ENCODE data around the gene FAIM2. TPM values are rescaled to one million over a fixed set of nuclear protein-coding genes. Genes with fewer than 3 reads are reported as not detected.
A peak's percentile ranks its signal among the peaks of the same experiment; 100 is the strongest.
"Not testable (repeated sequence)": the region's sequence is repeated elsewhere in the genome, so short reads cannot be mapped to it uniquely, and the experiment has no call there.

The FAIM2 gene
- total RNA-seq, 1 donor from 2014 or later = not detected

- H3K4me3 ChIP-seq (ENCODE audit: low read depth, low read length) = no peak overlapping the region
- TF ChIP-seq, protein P1, sequence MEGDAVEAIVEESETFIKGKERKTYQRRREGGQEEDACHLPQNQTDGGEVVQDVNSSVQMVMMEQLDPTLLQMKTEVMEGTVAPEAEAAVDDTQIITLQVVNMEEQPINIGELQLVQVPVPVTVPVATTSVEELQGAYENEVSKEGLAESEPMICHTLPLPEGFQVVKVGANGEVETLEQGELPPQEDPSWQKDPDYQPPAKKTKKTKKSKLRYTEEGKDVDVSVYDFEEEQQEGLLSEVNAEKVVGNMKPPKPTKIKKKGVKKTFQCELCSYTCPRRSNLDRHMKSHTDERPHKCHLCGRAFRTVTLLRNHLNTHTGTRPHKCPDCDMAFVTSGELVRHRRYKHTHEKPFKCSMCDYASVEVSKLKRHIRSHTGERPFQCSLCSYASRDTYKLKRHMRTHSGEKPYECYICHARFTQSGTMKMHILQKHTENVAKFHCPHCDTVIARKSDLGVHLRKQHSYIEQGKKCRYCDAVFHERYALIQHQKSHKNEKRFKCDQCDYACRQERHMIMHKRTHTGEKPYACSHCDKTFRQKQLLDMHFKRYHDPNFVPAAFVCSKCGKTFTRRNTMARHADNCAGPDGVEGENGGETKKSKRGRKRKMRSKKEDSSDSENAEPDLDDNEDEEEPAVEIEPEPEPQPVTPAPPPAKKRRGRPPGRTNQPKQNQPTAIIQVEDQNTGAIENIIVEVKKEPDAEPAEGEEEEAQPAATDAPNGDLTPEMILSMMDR (conservative IDR thresholded peaks at IDR 0.05; ENCODE audit: low read depth, low read length) = no peak
- DNase-seq (ENCODE audit: low read depth) = peak; percentile 51
Measured at GRCh38 chr12:49873361-49873934, 30.3 kb downstream of the FAIM2 start.

DNA sequence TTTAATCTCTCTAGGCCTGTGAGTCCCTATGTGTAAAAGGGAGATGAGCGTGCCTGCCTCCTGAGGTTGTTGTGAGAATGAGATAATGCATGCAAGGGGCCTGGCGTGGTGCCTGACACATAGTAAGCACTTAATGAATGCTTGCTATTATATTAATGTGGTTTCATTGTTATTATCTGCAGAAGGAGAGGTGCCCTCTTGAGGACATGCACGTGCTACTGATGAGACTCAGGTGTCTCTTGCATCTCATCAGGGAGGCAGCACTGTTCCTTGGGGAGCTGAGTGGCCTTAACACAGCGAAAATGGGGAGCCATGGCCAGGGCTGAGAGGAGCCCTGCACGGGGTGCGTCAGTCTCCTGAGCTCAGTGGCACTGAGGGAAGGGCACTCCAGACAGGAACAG lies 30.9 kb downstream of the FAIM2 start:
- no peak for DNase-seq (ENCODE audit: low read depth)
- TF ChIP-seq, protein P1 (conservative IDR thresholded peaks at IDR 0.05; ENCODE audit: low read depth, low read length) = no peak
- no peak overlapping the region for H3K4me3 ChIP-seq (ENCODE audit: low read depth, low read length)

- TF ChIP-seq, protein P1 (conservative IDR thresholded peaks at IDR 0.05; ENCODE audit: low read depth, low read length) = no peak
- DNase-seq (ENCODE audit: low read depth) = no peak
- no peak overlapping the region for H3K4me3 ChIP-seq (ENCODE audit: low read depth, low read length)
Measured at GRCh38 chr12:49872381-49872780, 31.3 kb downstream of the FAIM2 start.

DNA sequence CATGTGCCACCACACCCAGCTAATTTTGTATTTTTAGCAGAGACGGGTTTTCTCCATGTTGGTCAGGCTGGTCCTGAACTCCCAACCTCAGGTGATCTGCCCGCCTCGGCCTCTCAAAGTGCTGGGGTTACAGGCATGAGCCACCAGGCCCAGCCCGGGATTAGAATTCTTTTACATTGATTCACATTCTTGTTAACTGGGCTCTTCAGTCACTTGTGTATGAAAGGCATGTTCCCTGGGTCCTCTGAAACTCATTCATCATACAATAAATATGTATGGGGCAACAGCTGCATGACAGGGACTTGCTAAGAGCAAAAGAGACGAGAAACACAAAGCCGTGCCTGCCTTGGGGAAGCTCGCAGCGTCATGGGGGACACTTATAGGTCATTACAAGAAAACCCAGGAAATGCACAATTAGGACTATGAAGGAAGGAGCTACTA lies 31.9 kb downstream of the FAIM2 start:
- not testable (repeated sequence) for DNase-seq (ENCODE audit: low read depth); H3K4me3 ChIP-seq (ENCODE audit: low read depth, low read length)

DNA sequence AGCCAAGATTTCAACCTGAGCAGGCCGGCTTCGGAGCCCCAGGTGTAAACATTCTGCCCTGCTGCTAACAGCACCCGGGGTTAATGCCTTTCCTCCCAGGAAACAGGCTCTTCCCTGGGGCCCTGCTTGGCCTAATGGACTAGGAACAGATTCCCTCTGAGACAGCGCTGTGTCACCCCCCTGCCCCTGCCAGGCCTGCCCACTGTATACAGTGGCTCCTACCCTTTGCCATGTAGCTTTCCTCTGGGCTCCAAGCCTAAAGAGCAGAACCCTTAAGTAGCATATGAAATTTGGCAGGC lies 32.5 kb downstream of the FAIM2 start:
- H3K4me3 ChIP-seq (ENCODE audit: low read depth, low read length) = no peak overlapping the region
- no peak for DNase-seq (ENCODE audit: low read depth)
- TF ChIP-seq, protein P1 (conservative IDR thresholded peaks at IDR 0.05; ENCODE audit: low read depth, low read length) = no peak

GRCh38 chr12:49870501-49871262 lies 33.0 kb downstream of the FAIM2 start:
- H3K4me3 ChIP-seq (ENCODE audit: low read depth, low read length) = no peak overlapping the region
- TF ChIP-seq, protein P1 (conservative IDR thresholded peaks at IDR 0.05; ENCODE audit: low read depth, low read length) = no peak
- no peak for DNase-seq (ENCODE audit: low read depth)

- TF ChIP-seq, protein P1 (conservative IDR thresholded peaks at IDR 0.05; ENCODE audit: low read depth, low read length) = no peak
- no peak for DNase-seq (ENCODE audit: low read depth)
- no peak overlapping the region for H3K4me3 ChIP-seq (ENCODE audit: low read depth, low read length)
Measured at GRCh38 chr12:49869816-49870500, 33.7 kb downstream of the FAIM2 start.
